Right cardiac atrium (tissue), 5 donors: ENCODE data around the gene KANSL1. TPM values are rescaled to one million over a fixed set of nuclear protein-coding genes. Genes with fewer than 3 reads are reported as not detected.

Experiments used
- ATAC-seq, 2 donors: fragments of 200-7000 bp; cut with Tn5 transposase; one replicate each; pipeline versions ENCODE4 v1.8.0 to v1.9.1; 2020; ENCODE audit warnings: moderate library complexity in 2 of 2, mild to moderate bottlenecking in 1 of 2
- DNase-seq, 3 donors: peaks; one replicate each; pipeline ENCODE4 v3.0.0-alpha.2; 2020
- H3K27ac ChIP-seq: one replicate; pipeline ENCODE4 v1.5.1; 2013; ENCODE audit warnings: mild to moderate bottlenecking, low read length, control low read depth, moderate library complexity
- H3K27me3 ChIP-seq: one replicate; pipeline ENCODE4 v1.6.1; 2013; ENCODE audit not compliant: control insufficient read depth, insufficient read depth
- H3K4me1 ChIP-seq: one replicate; pipeline ENCODE4 v1.6.1; 2013; ENCODE audit warnings: low read length; ENCODE audit not compliant: control insufficient read depth, insufficient read depth
- H3K4me3 ChIP-seq: one replicate; pipeline ENCODE4 v1.5.1; 2013; ENCODE audit warnings: low read length, control low read depth
- H3K9me3 ChIP-seq: one replicate; pipeline ENCODE4 v1.6.1; 2013; ENCODE audit warnings: low read length; ENCODE audit not compliant: control insufficient read depth
- WGBS: extraction: QIAGEN DNeasy Blood & Tissue Kit; methylation state at CpG from one replicate; pipeline ENCODE4 v1.1.7; 2013; 5-methylcytosine and 5-hydroxymethylcytosine counted together
- intact Hi-C, 4 donors: fragments of 100-400 bp; cut with DNase I; formaldehyde crosslinking; loops; one replicate each; pipeline versions ENCODE4 v1.11.0 to v1.14.0; 2022 to 2023
- polyA plus RNA-seq: library from polyadenylated mRNA; stranded (reverse); fragments of 200-250 nt; gene quantifications from one replicate; pipeline ENCODE4 v1.2.3, GENCODE V29; 2013
- total RNA-seq, 4 donors: library from RNA; stranded (reverse); fragmentation: NEBNext Ultra II Directional; extraction: Animal tissue kit (Norgen Biotek cat#: 25700); gene quantifications; one replicate each; pipeline ENCODE4 v1.2.1, GENCODE V29; 2021
- donor health status: healthy with polysubstance abuse.
- donor health status: DM: no; HTN: yes; CAD: no.
- donor health status: DM: no; HTN: no; CAD: no.
- donor health status: DM: no; HTN: yes; CAD: no; lungs with severe emphysema.
- donor health status: DM: yes; HTN: yes; CAD: no.

Gene KANSL1
- total and polyA plus RNA-seq, 5 donors: 15.9 to 53.8 (median 38.2) TPM

- H3K9me3 ChIP-seq: no peaks in the 10 kb centered on the region
- peak; percentile 56 to 87 (median 77) for DNase-seq
- intact Hi-C loops: loop anchor here in 3 of 4 donors (5.0 to 10.0 kb wide), 3 partner anchors 155 to 175 kb away; partner anchors contain the start of gene KANSL1 (in 1 of the 3)
- no peaks in the 10 kb centered on the region for H3K27me3 ChIP-seq
- ATAC-seq: peak; percentile 35 to 48
- H3K4me3 ChIP-seq: no peak overlapping the region
- 46% methylated on average over 5 of the region's 5 CpGs for WGBS
- peak overlapping the region; percentile 15 for H3K27ac ChIP-seq
- H3K4me1 ChIP-seq: peaks cover 2% of the 10 kb centered on the region
Measured at GRCh38 chr17:46039592-46040186, 153.5 kb downstream of the KANSL1 start.

DNA sequence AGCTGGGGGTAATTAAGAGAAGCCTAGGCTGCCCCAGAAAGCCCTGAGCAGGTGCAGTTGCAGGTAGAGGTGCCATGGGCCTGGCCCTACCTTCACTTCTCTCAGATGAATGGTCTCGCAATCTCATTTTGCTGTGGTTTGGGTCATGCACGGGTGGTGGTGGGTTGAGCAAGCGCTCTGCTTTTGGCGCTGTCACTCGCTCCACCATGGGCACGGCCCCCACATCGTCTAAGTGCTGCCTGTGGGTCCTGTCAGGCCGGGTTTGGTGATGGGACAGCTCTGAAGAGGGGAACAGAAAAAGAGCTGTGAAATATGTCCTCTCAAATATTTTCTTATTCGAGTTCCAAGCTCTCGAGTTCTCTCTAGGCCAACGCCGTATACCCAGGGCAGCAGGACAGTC, 154.3 kb downstream of the KANSL1 start:
- ATAC-seq (peak in 1 of 2 donors; percentile 5), DNase-seq (no peak)
- Histone ChIP-seq H3K9me3 (no peaks in the 10 kb centered on the region), H3K4me3 (no peak overlapping the region), H3K27me3 (no peaks in the 10 kb centered on the region), H3K4me1 (no peaks in the 10 kb centered on the region), H3K27ac (peak overlapping the region; percentile 10)
- intact Hi-C loops: no loop called here
- 90% methylated on average over 12 of the region's 12 CpGs for WGBS

DNA sequence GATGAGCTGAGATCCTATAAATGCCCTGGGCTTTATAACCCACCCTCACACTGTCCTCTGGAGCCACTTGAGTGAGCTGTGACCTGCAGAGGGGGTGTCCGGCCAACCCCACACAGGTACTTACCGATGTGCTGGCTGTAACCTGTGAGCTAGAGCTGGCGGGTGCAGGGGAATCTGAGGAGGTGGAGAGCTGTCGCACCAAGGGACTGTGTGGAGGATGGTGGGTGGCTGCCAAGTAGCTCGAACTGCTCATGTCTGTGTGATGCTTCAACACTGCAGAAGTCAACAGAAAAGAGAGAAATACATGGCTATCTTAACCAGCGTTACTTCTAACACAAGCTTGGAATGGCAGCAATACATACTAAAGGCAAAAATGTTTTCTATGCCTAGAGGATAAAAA, 154.8 kb downstream of the KANSL1 start:
- ATAC-seq (peak in 1 of 2 donors; percentile 30), DNase-seq (no peak)
- 84% methylated on average over 6 of the region's 6 CpGs for whole genome bisulfite sequencing
- no peaks in the 10 kb centered on the region for H3K4me1 ChIP-seq
- no peak overlapping the region for H3K27ac ChIP-seq
- H3K4me3 ChIP-seq: no peak overlapping the region
- intact Hi-C loops: no loop called here
- no peaks in the 10 kb centered on the region for H3K27me3 ChIP-seq
- no peaks in the 10 kb centered on the region for H3K9me3 ChIP-seq

- Histone ChIP-seq H3K9me3 (no peaks in the 10 kb centered on the region), H3K4me3 (no peak overlapping the region), H3K4me1 (no peaks in the 10 kb centered on the region), H3K27me3 (no peaks in the 10 kb centered on the region), H3K27ac (no peak overlapping the region)
- ATAC-seq (no peak), DNase-seq (no peak)
- intact Hi-C loops: no loop called here
- WGBS: 80% methylated on average over 4 of the region's 4 CpGs
Measured at GRCh38 chr17:46037722-46038255, 155.4 kb downstream of the KANSL1 start.

- Histone ChIP-seq H3K9me3 (no peaks in the 10 kb centered on the region), H3K4me3 (no peak overlapping the region), H3K27ac (no peak overlapping the region), H3K4me1 (no peaks in the 10 kb centered on the region), H3K27me3 (no peaks in the 10 kb centered on the region)
- no peak for DNase-seq
- ATAC-seq: no peak
- WGBS: 94% methylated on average over 6 of the region's 6 CpGs
- intact Hi-C loops: no loop called here
Measured at GRCh38 chr17:46036491-46036890, 156.7 kb downstream of the KANSL1 start.

DNA sequence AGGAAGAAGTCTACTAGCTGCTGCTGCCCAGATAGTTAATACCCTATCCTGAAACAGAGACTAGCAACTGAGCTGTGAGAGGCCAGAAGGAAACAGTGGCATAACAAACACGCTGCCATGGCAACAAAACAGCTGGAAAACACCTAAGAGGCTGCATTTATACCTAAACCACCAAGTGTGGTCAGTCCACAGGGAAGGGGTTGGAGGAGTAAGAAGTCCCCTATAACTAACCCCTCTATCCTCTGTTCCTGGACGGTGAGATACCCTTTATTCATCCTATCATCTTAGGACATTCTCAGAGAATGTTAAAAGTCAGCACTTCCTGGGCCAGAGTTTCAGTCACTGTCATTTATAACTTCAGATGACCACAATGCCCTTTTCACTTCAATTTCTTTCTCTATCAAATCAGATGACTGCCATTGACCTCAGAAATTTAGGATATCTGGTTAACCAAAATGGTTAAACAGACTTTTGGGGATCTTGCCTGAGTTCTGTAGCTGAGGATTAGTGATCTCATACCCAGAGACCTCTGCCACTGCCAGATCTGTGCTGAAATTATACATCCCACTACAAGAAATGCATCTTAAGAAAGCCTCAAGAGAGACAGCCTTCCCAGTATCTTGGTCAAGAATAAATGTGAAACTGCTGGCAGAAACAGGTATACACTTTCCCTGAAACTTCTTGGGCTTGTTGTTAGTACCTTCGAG, 158.0 kb downstream of the KANSL1 start:
- H3K27me3 ChIP-seq: no peaks in the 10 kb centered on the region
- WGBS: 79% methylated on average over 3 of the region's 3 CpGs
- H3K27ac ChIP-seq: no peak overlapping the region
- H3K9me3 ChIP-seq: no peaks in the 10 kb centered on the region
- ATAC-seq (no peak), DNase-seq (no peak)
- no peaks in the 10 kb centered on the region for H3K4me1 ChIP-seq
- intact Hi-C loops: no loop called here
- H3K4me3 ChIP-seq: no peak overlapping the region

- ATAC-seq (no peak), DNase-seq (peak in 1 of 3 donors; percentile 7)
- 92% methylated on average over 3 of the region's 3 CpGs for WGBS
- H3K4me1 ChIP-seq: no peaks in the 10 kb centered on the region
- no peaks in the 10 kb centered on the region for H3K9me3 ChIP-seq
- no peaks in the 10 kb centered on the region for H3K27me3 ChIP-seq
- H3K4me3 ChIP-seq: no peak overlapping the region
- intact Hi-C loops: no loop called here
- H3K27ac ChIP-seq: no peak overlapping the region
Measured at GRCh38 chr17:46033392-46033791, 159.8 kb downstream of the KANSL1 start.

DNA sequence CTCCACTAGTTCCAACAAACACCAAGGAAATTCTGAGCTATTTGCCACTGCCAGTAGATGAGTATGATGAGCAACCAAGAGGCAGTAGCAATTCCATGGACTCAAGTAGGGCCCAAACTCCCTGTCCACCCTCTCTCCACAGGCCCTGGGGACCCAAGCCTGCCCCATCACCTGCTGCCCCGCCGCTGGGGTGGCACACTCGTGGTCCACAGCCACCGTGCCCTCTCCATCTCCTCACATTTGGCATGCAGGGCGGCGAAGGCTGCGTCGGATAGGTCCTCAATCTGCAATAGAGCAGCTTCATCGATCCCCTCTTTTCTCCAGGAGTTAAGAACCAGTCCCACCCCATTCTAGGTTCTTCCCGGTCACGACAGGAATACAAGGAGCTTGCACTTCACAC, 160.3 kb downstream of the KANSL1 start:
- DNase-seq: no peak
- H3K4me3 ChIP-seq: no peak overlapping the region
- H3K27ac ChIP-seq: no peak overlapping the region
- H3K9me3 ChIP-seq: no peaks in the 10 kb centered on the region
- no peaks in the 10 kb centered on the region for H3K4me1 ChIP-seq
- H3K27me3 ChIP-seq: no peaks in the 10 kb centered on the region
- ATAC-seq: no peak
- intact Hi-C loops: no loop called here
- 94% methylated on average over 11 of the region's 11 CpGs for WGBS

GRCh38 chr17:46031920-46032319, 161.3 kb downstream of the KANSL1 start:
- WGBS: 83% methylated on average over 8 of the region's 8 CpGs
- intact Hi-C loops: no loop called here
- ATAC-seq (no peak), DNase-seq (no peak)
- no peaks in the 10 kb centered on the region for H3K9me3 ChIP-seq
- no peaks in the 10 kb centered on the region for H3K27me3 ChIP-seq
- no peak overlapping the region for H3K4me3 ChIP-seq
- H3K4me1 ChIP-seq: no peaks in the 10 kb centered on the region
- H3K27ac ChIP-seq: no peak overlapping the region

GRCh38 chr17:46031440-46031839, 161.8 kb downstream of the KANSL1 start:
- no peak overlapping the region for H3K27ac ChIP-seq
- no peak overlapping the region for H3K4me3 ChIP-seq
- H3K9me3 ChIP-seq: no peaks in the 10 kb centered on the region
- H3K4me1 ChIP-seq: no peaks in the 10 kb centered on the region
- no peak for ATAC-seq
- intact Hi-C loops: no loop called here
- DNase-seq: no peak
- WGBS: 91% methylated on average over 16 of the region's 16 CpGs
- H3K27me3 ChIP-seq: no peaks in the 10 kb centered on the region

DNA sequence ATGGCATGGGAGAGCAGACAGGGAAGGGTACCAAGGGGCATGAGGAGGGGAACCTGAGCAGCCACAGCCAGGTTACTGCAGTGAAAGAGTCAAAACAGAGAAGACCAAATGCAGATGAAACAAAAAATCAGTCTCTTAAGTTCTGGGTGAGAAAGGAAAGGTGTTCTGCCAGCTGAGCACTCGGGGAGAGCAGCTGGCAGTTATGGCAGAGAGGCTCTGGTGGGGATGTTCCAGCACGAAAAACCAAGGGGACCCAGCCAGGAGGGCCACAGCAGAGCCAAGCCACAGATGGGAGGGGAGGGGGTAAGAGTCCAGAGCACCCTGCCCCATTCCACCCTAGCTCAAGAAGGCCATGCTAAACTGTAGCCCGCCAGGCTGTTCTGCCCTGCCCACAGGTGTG, 162.5 kb downstream of the KANSL1 start:
- intact Hi-C loops: no loop called here
- 70% methylated on average over 3 of the region's 3 CpGs for WGBS
- no peaks in the 10 kb centered on the region for H3K4me1 ChIP-seq
- H3K27me3 ChIP-seq: no peaks in the 10 kb centered on the region
- H3K9me3 ChIP-seq: no peaks in the 10 kb centered on the region
- ATAC-seq (no peak), DNase-seq (no peak)
- H3K4me3 ChIP-seq: no peak overlapping the region
- H3K27ac ChIP-seq: no peak overlapping the region
